Activated T-cell treated with anti-CD3 and anti-CD28 coated beads for 24 hours (primary cell): ENCODE data around the gene FAM110A.
"Not testable (repeated sequence)": the region's sequence is repeated elsewhere in the genome, so short reads cannot be mapped to it uniquely, and the experiment has no call there.

Experiments
- DNase-seq: peaks from one replicate; pipeline ENCODE4 v3.0.0-alpha.2; 2020; ENCODE audit warnings: low read depth

The FAM110A gene

DNA sequence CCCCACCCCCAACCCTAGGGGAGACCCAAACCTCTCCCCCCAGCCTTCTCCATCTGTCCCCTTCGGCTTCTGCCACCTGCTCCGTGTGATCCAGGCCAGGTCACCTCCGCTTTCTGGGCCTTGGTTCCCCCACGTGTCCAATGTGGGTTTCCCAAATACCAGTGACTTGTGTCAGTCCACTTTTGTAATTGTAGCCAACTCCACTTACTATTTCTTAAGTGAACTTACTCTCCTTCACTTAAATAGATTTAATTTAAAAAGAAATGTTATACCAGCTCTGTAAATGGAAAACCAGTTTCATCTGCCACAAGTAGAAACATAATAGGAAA, 10.0 kb upstream of the FAM110A start:
- DNase-seq, result no peak

DNA sequence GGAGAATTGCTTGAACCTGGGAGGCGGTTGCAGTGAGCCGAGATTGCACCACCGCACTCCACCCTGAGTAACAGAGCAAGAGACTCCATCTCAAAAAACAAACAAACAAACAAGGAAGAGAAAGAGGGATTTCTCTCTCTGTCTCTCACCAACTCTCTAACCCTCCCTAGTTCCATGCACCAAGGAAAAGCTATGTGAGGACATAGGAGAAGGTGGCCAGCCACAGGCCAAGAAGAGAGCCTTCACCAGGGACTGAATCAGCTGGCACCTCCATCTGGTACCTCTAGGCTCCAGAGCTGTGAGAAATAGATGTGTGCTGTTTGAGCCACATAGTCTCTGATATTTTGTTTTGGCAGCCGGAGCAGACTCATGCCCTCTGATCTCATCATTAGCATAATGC, 9.0 kb upstream of the FAM110A start:
- DNase-seq, result no peak

GRCh38 chr20:824916-825315, 8.6 kb upstream of the FAM110A start:
- no peak for DNase-seq

DNA sequence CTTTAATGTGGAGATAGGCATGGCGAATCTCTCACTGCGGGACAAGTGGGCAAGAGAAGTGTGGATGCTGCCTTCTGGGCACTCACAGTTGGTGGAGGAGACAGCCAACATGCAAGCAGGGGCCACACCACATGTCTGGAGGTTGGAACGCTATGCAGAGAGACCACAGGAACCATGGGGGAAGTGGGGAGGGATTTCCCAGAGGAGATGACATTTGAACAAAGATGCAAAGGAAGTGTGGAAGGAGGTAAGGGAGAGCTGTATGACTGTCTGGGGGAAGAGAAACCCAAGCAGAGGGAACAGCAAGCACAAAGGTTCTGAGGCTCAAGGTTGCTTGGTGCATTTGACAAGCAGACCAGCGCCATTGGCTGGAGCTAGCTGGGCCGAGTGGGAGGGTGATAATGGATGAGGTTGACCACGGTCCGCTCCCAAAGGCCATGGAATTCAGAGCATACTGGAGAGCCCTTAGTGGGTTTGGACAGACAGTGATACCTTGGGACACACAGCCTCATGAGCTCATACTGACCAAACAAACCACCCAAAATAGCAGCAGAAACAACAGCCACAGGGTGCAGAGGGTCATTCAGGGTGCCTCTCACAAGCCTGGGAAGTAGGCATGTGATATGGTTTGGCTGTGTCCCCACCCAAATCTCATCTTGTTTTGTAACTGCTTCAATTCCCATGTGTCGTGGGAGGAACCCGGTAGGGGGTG, 7.6 kb upstream of the FAM110A start:
- DNase-seq, result no peak

GRCh38 chr20:826695-827323, 6.7 kb upstream of the FAM110A start:
- no peak for DNase-seq

DNA sequence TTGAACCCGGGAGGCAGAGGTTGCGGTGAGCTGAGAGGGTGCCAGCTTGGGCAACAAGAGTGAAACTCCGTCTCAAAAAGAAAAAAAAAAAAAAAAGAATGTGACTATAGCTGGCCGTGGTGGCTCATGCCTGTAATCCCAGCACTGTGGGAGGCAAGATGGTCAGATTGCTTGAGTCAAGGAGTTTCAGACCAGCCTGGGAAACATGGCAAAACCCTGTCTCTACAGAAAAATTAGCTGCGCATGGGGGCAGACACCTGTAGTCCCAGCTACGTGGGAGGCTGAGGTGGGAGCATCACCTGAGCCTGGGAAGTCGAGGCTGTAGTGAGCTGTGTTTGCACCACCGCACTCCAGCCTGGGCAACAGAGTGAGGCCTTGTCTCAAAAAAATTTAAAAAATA, 5.5 kb upstream of the FAM110A start:
- DNase-seq, result not testable (repeated sequence)

DNA sequence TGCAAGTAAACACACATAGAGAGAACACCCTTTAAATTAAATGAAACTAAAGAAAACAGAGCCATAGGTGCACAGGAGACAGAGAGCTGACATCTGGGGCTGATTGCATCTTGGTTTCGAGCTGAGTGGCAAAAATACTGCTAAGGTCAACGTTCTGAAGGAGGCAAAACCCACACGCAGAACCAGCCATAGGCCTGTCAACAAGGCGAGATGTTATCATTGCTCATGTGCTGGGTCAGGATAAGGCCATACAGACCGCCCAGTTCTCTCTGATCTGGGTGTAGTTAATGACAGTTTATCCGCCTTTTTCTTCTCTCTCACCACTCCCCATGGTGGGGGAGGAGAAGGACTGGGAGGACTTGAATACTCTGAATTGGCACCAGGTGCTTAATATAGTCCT, 4.5 kb upstream of the FAM110A start:
- DNase-seq, result no peak

- no peak for DNase-seq
These were observed 4.0 kb upstream of the FAM110A start for GRCh38 chr20:829551-829950.

- no peak for DNase-seq
These were observed 3.4 kb upstream of the FAM110A start for GRCh38 chr20:830011-830521.

DNA sequence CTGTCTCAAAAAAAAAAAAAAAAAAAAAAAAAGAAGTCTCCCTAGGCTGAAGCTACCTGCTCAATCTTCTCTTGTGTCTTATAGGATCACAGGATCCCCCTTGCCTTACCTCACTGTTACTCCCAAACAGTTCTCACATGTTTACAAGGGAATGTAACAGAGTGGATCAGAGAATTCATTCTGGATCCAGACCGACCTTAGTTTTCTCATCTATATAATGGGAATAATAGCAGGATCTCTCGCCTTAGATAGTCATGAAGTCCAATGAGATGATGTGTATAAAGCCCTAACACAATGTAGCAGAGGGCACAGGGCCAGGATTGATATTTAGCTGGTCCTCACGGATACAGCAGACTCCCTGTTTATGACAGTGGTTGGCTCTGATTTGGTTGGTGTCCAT, 2.3 kb upstream of the FAM110A start:
- DNase-seq, result no peak

GRCh38 chr20:831956-832355, 1.6 kb upstream of the FAM110A start:
- DNase-seq, result no peak

- DNase-seq, result no peak
These were observed 430 bp upstream of the FAM110A start for GRCh38 chr20:833121-833449.

DNA sequence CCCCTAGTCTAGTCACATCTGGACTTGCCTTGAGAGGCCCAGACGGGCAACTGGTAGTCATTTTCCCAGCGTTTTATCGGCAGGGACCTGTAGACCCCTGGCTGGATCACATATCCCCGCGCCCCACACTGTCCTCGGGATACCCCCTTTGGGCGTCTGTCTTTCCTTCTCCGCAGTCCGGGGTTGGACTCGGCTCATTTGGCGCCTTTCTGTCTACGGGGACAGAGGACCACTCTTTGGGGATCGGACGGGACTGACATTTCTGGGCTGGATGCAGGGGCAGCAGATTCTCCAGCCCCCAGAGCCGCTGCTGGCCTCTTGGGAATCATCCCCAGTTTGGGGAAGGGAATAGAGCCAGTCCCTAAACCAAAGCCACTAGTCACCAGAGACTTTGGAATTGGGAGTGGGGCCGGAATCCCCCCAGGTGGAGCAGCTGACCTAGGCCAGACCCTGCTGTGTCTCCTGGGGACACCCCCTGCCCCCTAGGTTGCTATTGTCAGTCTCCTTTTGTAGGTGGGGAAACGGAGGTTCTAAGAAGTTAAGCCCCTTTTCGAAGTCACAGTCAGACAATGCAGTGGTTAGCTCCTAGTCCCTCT, 734 bp downstream of the FAM110A start:
- DNase-seq, result no peak

GRCh38 chr20:835608-836045, 2.1 kb downstream of the FAM110A start:
- DNase-seq, result no peak

GRCh38 chr20:836190-836589, 2.7 kb downstream of the FAM110A start:
- no peak for DNase-seq

DNA sequence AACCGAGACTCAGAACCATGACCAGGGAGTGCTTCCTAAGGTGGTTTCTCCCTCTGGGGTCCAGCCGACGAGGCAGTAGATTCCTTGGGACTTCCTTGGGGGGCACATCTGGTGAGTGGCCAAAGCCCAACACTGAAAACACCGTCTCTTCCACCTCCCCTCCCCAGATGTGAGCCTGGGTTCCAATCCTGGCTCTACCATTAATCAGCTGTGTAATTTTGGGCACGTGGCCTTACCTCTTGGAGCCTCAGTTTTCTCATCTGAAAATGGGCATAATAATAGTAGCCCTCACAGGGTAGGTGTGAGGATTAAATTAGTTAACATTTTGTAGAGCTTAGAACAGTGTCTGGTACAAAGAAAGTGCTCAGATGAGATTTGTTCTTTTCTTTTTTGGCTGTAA, 5.5 kb downstream of the FAM110A start:
- no peak for DNase-seq

GRCh38 chr20:839626-840025, 6.1 kb downstream of the FAM110A start:
- no peak for DNase-seq

DNA sequence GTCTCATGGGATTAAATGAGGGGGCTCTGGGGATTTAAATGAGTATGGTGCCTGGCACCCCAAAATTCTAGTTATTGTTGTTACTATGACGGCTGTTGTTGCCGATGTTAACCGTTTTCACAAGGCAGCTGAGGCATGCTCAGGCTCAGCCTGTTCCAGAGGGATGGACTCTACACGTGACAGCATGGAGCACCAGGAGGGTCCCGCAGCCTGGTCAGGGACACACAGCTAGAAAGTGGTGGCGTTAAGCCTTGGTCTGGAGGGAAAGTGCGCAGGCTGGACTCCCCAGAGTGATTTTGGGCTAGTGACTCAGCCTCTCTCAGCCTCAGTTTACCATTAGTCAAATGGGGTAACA, 7.0 kb downstream of the FAM110A start:
- DNase-seq, result no peak

DNA sequence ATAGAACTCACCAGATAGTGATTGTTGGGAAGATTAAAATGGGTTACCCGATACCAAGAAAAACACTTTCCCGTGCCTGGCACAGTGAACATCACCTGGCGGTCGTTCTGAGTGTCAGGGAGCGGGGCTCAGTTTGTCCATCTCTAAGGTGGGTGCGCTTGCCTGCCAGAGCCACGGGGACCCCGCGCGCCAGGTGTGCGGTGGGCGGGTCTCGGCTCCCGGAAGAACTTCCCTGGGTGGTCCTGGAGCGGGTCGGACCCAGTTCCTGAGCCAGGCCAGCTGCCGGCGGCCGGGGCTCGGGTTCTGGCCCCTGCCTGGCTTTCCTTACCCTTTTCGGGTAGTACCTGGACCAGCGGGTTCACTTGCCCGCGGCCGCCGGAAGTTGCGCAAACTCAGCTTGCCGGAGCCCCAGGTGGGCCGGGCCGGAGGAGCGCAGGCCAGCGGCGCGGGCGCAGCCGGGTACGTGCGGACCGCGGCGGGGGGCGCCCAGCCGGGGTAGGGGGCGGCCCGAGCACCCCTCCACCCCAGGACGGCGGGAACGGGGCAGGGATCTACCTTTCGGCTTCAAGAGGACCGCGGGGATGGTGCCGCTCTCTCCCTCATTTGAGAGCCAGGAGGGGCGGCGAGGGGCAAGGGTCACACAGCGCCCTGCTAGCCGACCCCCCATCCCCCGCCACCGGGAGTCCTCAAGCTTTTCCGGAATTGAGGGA, 7.5 kb downstream of the FAM110A start:
- no peak for DNase-seq

- no peak for DNase-seq
These were observed 8.3 kb downstream of the FAM110A start for GRCh38 chr20:841568-842546.

DNA sequence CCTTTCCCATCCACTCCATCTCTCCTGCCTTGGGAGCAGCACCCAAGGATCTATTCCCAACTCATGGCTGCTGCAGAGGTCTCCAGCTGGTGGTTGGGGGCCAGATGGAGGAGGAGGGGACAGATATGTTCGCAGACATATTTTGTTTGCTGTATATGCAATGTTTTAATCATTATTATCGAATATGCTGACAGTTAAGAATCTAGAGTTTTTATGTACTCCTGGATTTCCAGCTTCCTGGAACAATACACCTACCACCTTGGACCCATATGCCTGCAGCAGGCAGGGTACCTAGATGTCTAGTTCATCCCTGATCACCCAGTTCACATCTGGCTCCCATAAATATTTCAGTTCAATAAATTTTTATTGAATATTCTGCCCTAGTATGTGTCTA, 9.0 kb downstream of the FAM110A start:
- no peak for DNase-seq

GRCh38 chr20:843912-844311, 10.4 kb downstream of the FAM110A start:
- DNase-seq, result no peak
